Neutrophil (primary cell): ENCODE results near the gene RBMS1.

Source experiments
- H3K27ac ChIP-seq: fragments of 200-600 bp; sonication (generic); 2 replicates; pipeline ENCODE4 v1.5.1; 2016; ENCODE audit warnings: mild to moderate bottlenecking, moderate library complexity
- H3K27me3 ChIP-seq: fragments of 200-600 bp; sonication (generic); 2 replicates; pipeline ENCODE4 v1.6.0; 2016; ENCODE audit warnings: mild to moderate bottlenecking
- H3K36me3 ChIP-seq: fragments of 200-600 bp; sonication (generic); 2 replicates; pipeline ENCODE4 v1.5.1; 2017
- H3K4me1 ChIP-seq, 2 experiments: fragments of 200-600 bp in 1 of 2; sonication (generic) in 1 of 2; 1 replicate in 1 of 2; 2 replicates in 1 of 2; pipeline versions ENCODE4 v1.5.1 to v1.6.1; 2013 to 2016; ENCODE audit warnings: low read depth in 1 of 2, low read length in 1 of 2, mild to moderate bottlenecking in 1 of 2, moderate library complexity in 1 of 2; ENCODE audit not compliant: control insufficient read depth in 1 of 2, insufficient read depth in 1 of 2
- H3K4me3 ChIP-seq, 2 experiments: fragments of 200-600 bp in 1 of 2; sonication (generic) in 1 of 2; 1 replicate in 1 of 2; 2 replicates in 1 of 2; pipeline ENCODE4 v1.5.1; 2013 to 2016; ENCODE audit warnings: low read depth in 1 of 2, low read length in 1 of 2, mild to moderate bottlenecking in 1 of 2, moderate library complexity in 1 of 2
- H3K9me3 ChIP-seq: fragments of 200-600 bp; sonication (generic); 2 replicates; pipeline ENCODE4 v1.5.1; 2016
- TF ChIP-seq, protein P1 (sequence below): fragments of 200-600 bp; sonication (generic); IDR thresholded peaks from 2 replicates; pipeline ENCODE4 v1.5.1; 2016; ENCODE audit warnings: antibody characterized with exemption

Gene RBMS1

DNA sequence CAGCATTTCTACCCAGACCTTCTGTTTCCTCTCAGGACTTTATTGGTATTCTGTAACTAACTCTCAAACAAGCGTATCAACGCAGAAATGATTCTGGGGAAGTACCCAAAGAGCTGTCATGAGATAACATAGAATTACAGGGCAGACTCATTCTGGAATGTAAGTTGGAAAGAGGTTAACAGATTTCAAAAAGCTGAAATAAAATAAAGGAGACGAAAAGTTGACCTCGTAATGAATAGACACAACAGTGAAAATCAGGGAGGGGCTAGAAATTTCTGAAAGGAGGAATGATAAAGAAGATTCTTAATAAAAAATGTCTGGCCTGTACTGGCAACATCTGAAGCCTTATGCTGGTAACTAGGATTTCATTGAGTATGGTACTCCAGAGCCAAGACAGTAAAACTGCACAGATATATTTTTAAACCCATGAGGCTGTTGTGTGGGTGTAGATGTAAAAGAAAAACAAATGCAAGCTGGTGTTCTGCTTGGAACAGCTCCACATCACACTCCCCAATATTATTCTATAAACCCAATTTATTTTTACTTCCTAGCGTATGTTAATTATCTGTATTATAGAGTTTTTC is 23.9 kb downstream of the RBMS1 start:
- no peaks in the 10 kb centered on the region for H3K9me3 ChIP-seq
- no peak overlapping the region for H3K4me3 ChIP-seq
- no peak overlapping the region for H3K27ac ChIP-seq
- TF ChIP-seq, protein P1, sequence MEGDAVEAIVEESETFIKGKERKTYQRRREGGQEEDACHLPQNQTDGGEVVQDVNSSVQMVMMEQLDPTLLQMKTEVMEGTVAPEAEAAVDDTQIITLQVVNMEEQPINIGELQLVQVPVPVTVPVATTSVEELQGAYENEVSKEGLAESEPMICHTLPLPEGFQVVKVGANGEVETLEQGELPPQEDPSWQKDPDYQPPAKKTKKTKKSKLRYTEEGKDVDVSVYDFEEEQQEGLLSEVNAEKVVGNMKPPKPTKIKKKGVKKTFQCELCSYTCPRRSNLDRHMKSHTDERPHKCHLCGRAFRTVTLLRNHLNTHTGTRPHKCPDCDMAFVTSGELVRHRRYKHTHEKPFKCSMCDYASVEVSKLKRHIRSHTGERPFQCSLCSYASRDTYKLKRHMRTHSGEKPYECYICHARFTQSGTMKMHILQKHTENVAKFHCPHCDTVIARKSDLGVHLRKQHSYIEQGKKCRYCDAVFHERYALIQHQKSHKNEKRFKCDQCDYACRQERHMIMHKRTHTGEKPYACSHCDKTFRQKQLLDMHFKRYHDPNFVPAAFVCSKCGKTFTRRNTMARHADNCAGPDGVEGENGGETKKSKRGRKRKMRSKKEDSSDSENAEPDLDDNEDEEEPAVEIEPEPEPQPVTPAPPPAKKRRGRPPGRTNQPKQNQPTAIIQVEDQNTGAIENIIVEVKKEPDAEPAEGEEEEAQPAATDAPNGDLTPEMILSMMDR = no peak
- no peaks in the 10 kb centered on the region for H3K4me1 ChIP-seq
- H3K27me3 ChIP-seq = no peaks in the 10 kb centered on the region
- no peaks in the 10 kb centered on the region for H3K36me3 ChIP-seq

DNA sequence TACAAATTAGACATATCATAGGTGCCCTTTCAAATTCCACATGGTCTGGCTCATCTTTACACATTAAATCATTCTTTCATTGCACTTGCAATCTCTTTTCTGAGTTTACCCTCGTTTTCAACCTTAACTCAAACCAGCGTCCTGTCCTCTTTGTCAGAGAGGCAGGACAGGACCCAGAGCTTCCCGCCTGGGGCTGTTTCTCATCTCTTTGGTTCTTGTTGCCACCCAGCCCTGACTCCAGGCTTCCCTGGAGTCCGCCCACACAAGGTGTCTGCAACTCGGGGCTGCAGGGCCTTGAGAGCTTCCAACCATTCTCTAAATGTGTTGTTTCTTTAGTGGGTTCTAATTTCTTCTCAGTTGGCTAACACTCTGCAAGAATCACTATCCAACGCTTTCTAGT is 24.4 kb downstream of the RBMS1 start:
- no peak overlapping the region for H3K4me3 ChIP-seq
- TF ChIP-seq, protein P1 = no peak
- no peak overlapping the region for H3K27ac ChIP-seq
- H3K36me3 ChIP-seq = no peaks in the 10 kb centered on the region
- H3K27me3 ChIP-seq = no peaks in the 10 kb centered on the region
- no peaks in the 10 kb centered on the region for H3K4me1 ChIP-seq
- H3K9me3 ChIP-seq = no peaks in the 10 kb centered on the region

DNA sequence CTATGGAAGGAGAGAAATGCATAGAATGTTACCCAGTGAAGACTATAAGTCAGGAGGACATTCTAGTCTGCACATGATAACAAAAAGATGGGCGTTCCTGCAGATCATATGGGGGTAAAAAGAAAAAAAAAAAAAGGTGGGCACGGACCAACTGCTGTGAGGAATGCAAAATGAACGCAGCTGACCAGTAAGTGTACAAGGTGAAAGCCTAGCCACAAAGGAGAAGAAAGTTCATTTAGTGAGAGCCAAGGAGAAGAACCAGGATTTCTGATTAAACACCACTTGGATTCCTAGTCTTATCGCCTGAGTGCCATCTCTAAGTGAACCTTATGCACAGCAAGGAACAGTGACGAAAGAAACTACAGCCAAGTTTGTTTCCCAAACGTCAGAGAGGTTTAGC is 26.5 kb downstream of the RBMS1 start:
- H3K27me3 ChIP-seq = no peaks in the 10 kb centered on the region
- no peaks in the 10 kb centered on the region for H3K36me3 ChIP-seq
- no peak overlapping the region for H3K4me3 ChIP-seq
- no peaks in the 10 kb centered on the region for H3K4me1 ChIP-seq
- H3K27ac ChIP-seq = no peak overlapping the region
- H3K9me3 ChIP-seq = no peaks in the 10 kb centered on the region
- TF ChIP-seq, protein P1 = no peak

DNA sequence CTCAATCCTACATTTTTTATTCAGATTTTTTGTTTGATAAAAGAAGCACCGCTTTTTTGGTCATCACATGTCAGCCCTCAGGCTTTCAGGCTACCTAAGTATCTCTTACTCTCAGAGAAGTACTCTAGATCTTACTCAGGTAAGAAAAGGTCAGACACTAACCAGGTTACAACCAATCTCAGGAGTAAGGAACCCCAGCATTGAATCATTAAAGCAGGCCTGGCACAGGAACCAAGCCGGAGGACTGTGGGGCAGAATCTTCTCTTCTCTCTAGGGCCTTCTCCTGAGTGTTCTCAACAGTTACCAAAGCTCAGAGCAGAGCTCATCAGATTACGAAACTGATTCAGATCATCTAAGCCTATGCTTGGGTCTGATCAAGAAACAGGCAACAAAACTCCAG is 28.2 kb downstream of the RBMS1 start:
- no peak overlapping the region for H3K27ac ChIP-seq
- no peaks in the 10 kb centered on the region for H3K4me1 ChIP-seq
- no peaks in the 10 kb centered on the region for H3K9me3 ChIP-seq
- no peaks in the 10 kb centered on the region for H3K36me3 ChIP-seq
- H3K27me3 ChIP-seq = no peaks in the 10 kb centered on the region
- TF ChIP-seq, protein P1 = no peak
- H3K4me3 ChIP-seq = no peak overlapping the region

DNA sequence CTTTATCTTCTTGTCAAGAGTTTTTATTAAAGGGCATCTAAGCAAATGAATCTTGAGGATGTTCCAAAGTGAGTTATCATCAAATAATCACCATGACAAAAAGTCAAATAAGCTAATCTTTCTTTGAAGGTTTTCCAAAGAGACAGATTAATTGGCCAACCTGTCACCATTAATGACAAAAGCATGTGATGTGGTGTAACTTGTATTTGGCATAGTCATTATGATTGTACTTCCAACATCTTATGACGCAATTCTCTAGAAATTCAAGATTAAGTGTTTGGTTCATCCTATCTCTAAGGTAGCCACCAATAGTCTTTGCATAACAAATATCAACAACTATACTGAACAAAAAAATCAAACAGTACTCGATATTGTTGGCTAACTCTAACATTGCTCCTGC is 28.6 kb downstream of the RBMS1 start:
- Histone ChIP-seq H3K4me1 (no peaks in the 10 kb centered on the region), H3K27me3 (no peaks in the 10 kb centered on the region), H3K36me3 (no peaks in the 10 kb centered on the region), H3K9me3 (no peaks in the 10 kb centered on the region), H3K4me3 (no peak overlapping the region), H3K27ac (no peak overlapping the region)
- TF ChIP-seq, protein P1 = no peak

DNA sequence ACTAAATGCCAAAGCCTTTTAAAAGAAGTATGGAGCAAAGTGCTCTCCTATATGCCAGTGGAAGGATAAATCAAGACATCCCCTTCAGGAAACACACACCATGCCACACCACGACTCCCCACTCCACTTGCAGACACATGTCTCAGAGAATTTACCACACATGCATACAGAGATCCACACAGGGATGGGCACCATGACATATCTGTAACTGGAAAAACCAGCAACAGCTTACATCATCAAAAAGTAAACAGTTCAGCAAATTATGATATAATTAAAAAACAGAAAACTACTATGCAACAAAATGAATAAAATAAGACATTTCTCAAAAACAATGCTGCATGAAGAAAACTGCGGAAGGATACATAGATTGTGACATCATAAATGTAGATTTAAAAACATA is 29.6 kb downstream of the RBMS1 start:
- TF ChIP-seq, protein P1 = no peak
- H3K27ac ChIP-seq = no peak overlapping the region
- H3K9me3 ChIP-seq = no peaks in the 10 kb centered on the region
- H3K27me3 ChIP-seq = no peaks in the 10 kb centered on the region
- no peaks in the 10 kb centered on the region for H3K4me1 ChIP-seq
- no peak overlapping the region for H3K4me3 ChIP-seq
- H3K36me3 ChIP-seq = no peaks in the 10 kb centered on the region
